Uterus (tissue), 4 donors: ENCODE results near the gene ERC2. TPM values are rescaled to one million over a fixed set of nuclear protein-coding genes. Genes with fewer than 3 reads are reported as not detected.

Experiments
- DNase-seq, 2 donors: peaks; one replicate each; pipeline ENCODE4 v3.0.0-alpha.2; 2019 to 2020
- H3K27ac ChIP-seq, 2 donors: fragments of 200-600 bp; sonication (generic); 1 replicate in 1 of 2; 2 replicates in 1 of 2; pipeline ENCODE4 v1.5.1; 2016 to 2018
- H3K27me3 ChIP-seq, 2 donors: fragments of 200-600 bp; sonication (generic); one replicate each; pipeline ENCODE4 v1.5.1; 2018 to 2019; ENCODE audit warnings: control low read depth in 1 of 2
- H3K36me3 ChIP-seq, 2 donors: fragments of 200-600 bp; sonication (generic); one replicate each; pipeline ENCODE4 v1.5.1; 2019; ENCODE audit warnings: control low read depth in 1 of 2
- H3K4me1 ChIP-seq, 2 donors: fragments of 200-600 bp; sonication (generic); one replicate each; pipeline ENCODE4 v1.5.1; 2018 to 2019; ENCODE audit warnings: control low read depth in 1 of 2
- H3K4me3 ChIP-seq, 2 donors: fragments of 200-600 bp; sonication (generic); 1 replicate in 1 of 2; 2 replicates in 1 of 2; pipeline ENCODE4 v1.5.1; 2018 to 2019; ENCODE audit warnings: mild to moderate bottlenecking in 1 of 2
- H3K9me3 ChIP-seq, 2 donors: fragments of 200-600 bp; sonication (generic); one replicate each; pipeline ENCODE4 v1.5.1; 2019; ENCODE audit warnings: control low read depth in 1 of 2
- CTCF ChIP-seq, 4 experiments: fragments of 200-600 bp in 2 of 4; fragments of 450-650 bp in 2 of 4; sonication (generic) in 2 of 4; IDR thresholded peaks; one replicate each; pipeline ENCODE4 v1.5.1; 2016 to 2019; ENCODE audit warnings: antibody characterized with exemption in 4 of 4, mild to moderate bottlenecking in 2 of 4, moderate library complexity in 1 of 4
- POLR2A ChIP-seq, 2 donors: fragments of 450-650 bp; IDR thresholded peaks; one replicate each; pipeline ENCODE4 v1.6.1; 2016; ENCODE audit warnings: antibody characterized with exemption in 2 of 2, mild to moderate bottlenecking in 1 of 2, moderate library complexity in 1 of 2
- intact Hi-C: fragments of 100-400 bp; cut with DNase I; formaldehyde crosslinking; loops from one replicate; pipeline ENCODE4 v1.15.1; 2023; ENCODE audit warnings: low total_unique reads
- total RNA-seq, 4 donors: library from RNA; depleted of rRNA in 3 of 4; stranded (reverse); fragments of >200 nt in 3 of 4; gene quantifications; one replicate each; pipeline versions ENCODE4 v1.1.0 to v1.2.4, GENCODE V29; 2014 to 2023
- donor health status: DM: yes; HTN: yes; CAD: no.

Gene ERC2
- total RNA-seq, 4 donors from 2014 or later, result 1.7 to 5.5 TPM; not detected in 2

GRCh38 chr3:55859305-55859704, 609.0 kb downstream of the ERC2 start:
- Histone ChIP-seq H3K36me3 (no peaks in the 10 kb centered on the region), H3K4me1 (no peaks in the 10 kb centered on the region), H3K27ac (peak overlapping the region in 1 of 2 donors; percentile 59), H3K4me3 (no peak overlapping the region), H3K9me3 (no peaks in the 10 kb centered on the region), H3K27me3 (no peaks in the 10 kb centered on the region)
- TF ChIP-seq CTCF (IDR thresholded peaks at IDR 0.05) (no peak), POLR2A (IDR thresholded peaks at IDR 0.05) (no peak)
- no peak for DNase-seq
- intact Hi-C loops, result no loop called here

GRCh38 chr3:55858727-55859126, 609.5 kb downstream of the ERC2 start:
- Histone ChIP-seq H3K4me1 (no peaks in the 10 kb centered on the region), H3K27me3 (no peaks in the 10 kb centered on the region), H3K9me3 (no peaks in the 10 kb centered on the region), H3K36me3 (no peaks in the 10 kb centered on the region), H3K27ac (peak overlapping the region in 1 of 2 donors; percentile 59), H3K4me3 (no peak overlapping the region)
- no peak for DNase-seq
- intact Hi-C loops, result no loop called here
- TF ChIP-seq CTCF (IDR thresholded peaks at IDR 0.05) (no peak), POLR2A (IDR thresholded peaks at IDR 0.05) (no peak)

GRCh38 chr3:55858302-55858701, 610.0 kb downstream of the ERC2 start:
- intact Hi-C loops, result no loop called here
- DNase-seq, result no peak
- TF ChIP-seq CTCF (IDR thresholded peaks at IDR 0.05) (no peak), POLR2A (IDR thresholded peaks at IDR 0.05) (no peak)

GRCh38 chr3:55857633-55858032, 610.6 kb downstream of the ERC2 start:
- no peaks in the 10 kb centered on the region for H3K27me3 ChIP-seq
- no peaks in the 10 kb centered on the region for H3K9me3 ChIP-seq
- intact Hi-C loops, result no loop called here
- TF ChIP-seq POLR2A (IDR thresholded peaks at IDR 0.05) (no peak), CTCF (IDR thresholded peaks at IDR 0.05) (no peak)
- H3K4me3 ChIP-seq, result no peak overlapping the region
- H3K27ac ChIP-seq, result no peak overlapping the region
- H3K4me1 ChIP-seq, result no peaks in the 10 kb centered on the region
- DNase-seq, result no peak
- H3K36me3 ChIP-seq, result no peaks in the 10 kb centered on the region

More at GRCh38 chr3:55858302-55858701, 610.0 kb downstream of the ERC2 start:
- no peaks in the 10 kb centered on the region for H3K36me3 ChIP-seq
- H3K4me3 ChIP-seq, result no peak overlapping the region
- H3K27ac ChIP-seq, result no peak overlapping the region
- no peaks in the 10 kb centered on the region for H3K9me3 ChIP-seq
- H3K27me3 ChIP-seq, result no peaks in the 10 kb centered on the region
- H3K4me1 ChIP-seq, result no peaks in the 10 kb centered on the region

GRCh38 chr3:55855311-55855710, 613.0 kb downstream of the ERC2 start:
- H3K9me3 ChIP-seq, result no peaks in the 10 kb centered on the region
- no peak for TF ChIP-seq CTCF (IDR thresholded peaks at IDR 0.05)
- no peak for TF ChIP-seq POLR2A (IDR thresholded peaks at IDR 0.05)
- no peaks in the 10 kb centered on the region for H3K36me3 ChIP-seq
- H3K27me3 ChIP-seq, result no peaks in the 10 kb centered on the region
- DNase-seq, result no peak
- H3K4me3 ChIP-seq, result no peak overlapping the region
- no peaks in the 10 kb centered on the region for H3K4me1 ChIP-seq
- intact Hi-C loops, result no loop called here
- H3K27ac ChIP-seq, result no peak overlapping the region
